HG03521 (cell line): Measurements from ENCODE around the gene MRPL58.

Experiments
- ATAC-seq: cut with Tn5 transposase; IDR thresholded peaks from one replicate; pipeline ENCODE4 v1.9.1; 2021; ENCODE audit warnings: mild to moderate bottlenecking, moderate library complexity; ENCODE audit not compliant: unreplicated experiment

The MRPL58 gene

GRCh38 chr17:75046407-75047289 lies 34.2 kb downstream of the MRPL58 start, which contains the start of the genes ATP5PD and KCTD2:
Gene ATP5PD, minus strand, starts transcription at chr17:75046969. Its CDS starts 4,319 bp downstream, at chr17:75042650.
Gene KCTD2, plus strand, starts transcription at chr17:75047225. Its CDS starts 26 bp downstream, at chr17:75047251.
- ATAC-seq: peak; percentile 95

GRCh38 chr17:75047398-75048098 lies 35.1 kb downstream of the MRPL58 start:
- ATAC-seq: peak; percentile 5

GRCh38 chr17:75048249-75048878 lies 35.9 kb downstream of the MRPL58 start:
- no peak for ATAC-seq

GRCh38 chr17:75049057-75049456 lies 36.6 kb downstream of the MRPL58 start:
- ATAC-seq: no peak

GRCh38 chr17:75049706-75050105 lies 37.2 kb downstream of the MRPL58 start:
- ATAC-seq: no peak

GRCh38 chr17:75051941-75052340 lies 39.5 kb downstream of the MRPL58 start:
- no peak for ATAC-seq

GRCh38 chr17:75059369-75060345 lies 47.2 kb downstream of the MRPL58 start:
- ATAC-seq: no peak

- ATAC-seq: no peak
Observed at GRCh38 chr17:75060434-75061054, 48.1 kb downstream of the MRPL58 start.

- no peak for ATAC-seq
Observed at GRCh38 chr17:75061055-75061438, 48.6 kb downstream of the MRPL58 start.

GRCh38 chr17:75061618-75062017 lies 49.1 kb downstream of the MRPL58 start:
- no peak for ATAC-seq

- no peak for ATAC-seq
Observed at GRCh38 chr17:75063201-75063600, 50.7 kb downstream of the MRPL58 start.

GRCh38 chr17:75063626-75064025 lies 51.2 kb downstream of the MRPL58 start:
- ATAC-seq: no peak

- ATAC-seq: no peak
Observed at GRCh38 chr17:75064040-75064439, 51.6 kb downstream of the MRPL58 start.

GRCh38 chr17:75064460-75064859 lies 52.0 kb downstream of the MRPL58 start:
- ATAC-seq: no peak

- ATAC-seq: no peak
Observed at GRCh38 chr17:75064867-75065561, 52.5 kb downstream of the MRPL58 start.

- no peak for ATAC-seq
Observed at GRCh38 chr17:75065562-75066151, 53.2 kb downstream of the MRPL58 start.

GRCh38 chr17:75067856-75068255 lies 55.4 kb downstream of the MRPL58 start:
- ATAC-seq: no peak

GRCh38 chr17:75068750-75069149 lies 56.3 kb downstream of the MRPL58 start:
- ATAC-seq: no peak

- ATAC-seq: no peak
Observed at GRCh38 chr17:75069783-75070182, 57.3 kb downstream of the MRPL58 start.
